Neural cell (in vitro differentiated cells): ENCODE data around the gene MMADHC. TPM values are rescaled to one million over a fixed set of nuclear protein-coding genes. Genes with fewer than 3 reads are reported as not detected.

Experiments used
- H2AFZ ChIP-seq: fragments of 200-600, 300-800 bp; sonication (generic), shearing (Covaris generic); 2 replicates; pipeline ENCODE4 v1.6.0; 2014; ENCODE audit warnings: low read depth, mild to moderate bottlenecking, antibody characterized with exemption, low read length, moderate library complexity
- H3F3A ChIP-seq: fragments of 200-600 bp; shearing (Covaris generic); 2 replicates; pipeline ENCODE4 v1.6.1; 2016; ENCODE audit warnings: mild to moderate bottlenecking, moderate library complexity, mixed read lengths, antibody characterized with exemption, low read length; ENCODE audit not compliant: insufficient read depth, poor library complexity, severe bottlenecking
- H3K27ac ChIP-seq: fragments of 200-600, 300-800 bp; sonication (generic), shearing (Covaris generic); 2 replicates; pipeline ENCODE4 v1.5.1; 2014; ENCODE audit warnings: mild to moderate bottlenecking, low read length, moderate library complexity
- H3K27me3 ChIP-seq: fragments of 300-800, 200-600 bp; sonication (generic), shearing (Covaris generic); 2 replicates; pipeline ENCODE4 v1.6.0; 2014; ENCODE audit warnings: mild to moderate bottlenecking, low read depth, low read length, moderate library complexity; ENCODE audit not compliant: insufficient read depth
- H3K36me3 ChIP-seq: fragments of 300-800, 200-600 bp; sonication (generic), shearing (Covaris generic); 2 replicates; pipeline ENCODE4 v1.5.1; 2014; ENCODE audit warnings: mild to moderate bottlenecking, antibody characterized with exemption, low read length, moderate library complexity; ENCODE audit not compliant: insufficient read depth
- H3K4me2 ChIP-seq: fragments of 300-800, 200-600 bp; sonication (generic), shearing (Covaris generic); 2 replicates; pipeline ENCODE4 v1.6.0; 2014; ENCODE audit warnings: mild to moderate bottlenecking, low read length
- H3K4me3 ChIP-seq: fragments of 300-800, 200-600 bp; sonication (generic), shearing (Covaris generic); 2 replicates; pipeline ENCODE4 v1.5.1; 2014; ENCODE audit warnings: mild to moderate bottlenecking, low read length, moderate library complexity
- H3K79me2 ChIP-seq: fragments of 200-600 bp; shearing (Covaris generic); replicated peaks from 2 replicates; pipeline ENCODE4 v1.6.0; 2014; ENCODE audit warnings: mild to moderate bottlenecking, low read length, moderate library complexity; ENCODE audit not compliant: insufficient read depth
- H3K9ac ChIP-seq: fragments of 300-800, 200-600 bp; sonication (generic), shearing (Covaris generic); 2 replicates; pipeline ENCODE4 v1.6.1; 2016; ENCODE audit warnings: mild to moderate bottlenecking, low read length, mixed read lengths
- H3K9me2 ChIP-seq: fragments of 200-600 bp; shearing (Covaris generic); 2 replicates; pipeline ENCODE4 v1.6.1; 2016; ENCODE audit warnings: mild to moderate bottlenecking, low read length, mixed read lengths; ENCODE audit not compliant: insufficient read depth
- H3K9me3 ChIP-seq: fragments of 200-600, 300-800 bp; sonication (generic), shearing (Covaris generic); 2 replicates; pipeline ENCODE4 v1.6.1; 2016; ENCODE audit warnings: mild to moderate bottlenecking, mixed run types, low read length, moderate library complexity, mixed read lengths
- H4K20me1 ChIP-seq: fragments of 200-600 bp; shearing (Covaris generic); 2 replicates; pipeline ENCODE4 v1.6.1; 2016; ENCODE audit warnings: mild to moderate bottlenecking, mixed run types; ENCODE audit not compliant: insufficient read depth
- EP300 ChIP-seq: fragments of 450-650 bp; conservative IDR thresholded peaks from 2 replicates; pipeline ENCODE4 v1.6.1; 2014; ENCODE audit warnings: antibody characterized with exemption, mild to moderate bottlenecking, moderate library complexity; ENCODE audit not compliant: poor library complexity, severe bottlenecking
- MXI1 ChIP-seq: fragments of 450-650 bp; conservative IDR thresholded peaks from 2 replicates; pipeline ENCODE4 v1.6.1; 2014; ENCODE audit warnings: antibody characterized with exemption, mild to moderate bottlenecking; ENCODE audit not compliant: poor library complexity, severe bottlenecking
- RAD21 ChIP-seq: fragments of 450-650 bp; conservative IDR thresholded peaks from 2 replicates; pipeline ENCODE4 v1.6.1; 2014; ENCODE audit warnings: antibody characterized with exemption, mild to moderate bottlenecking, moderate library complexity
- SMC3 ChIP-seq: fragments of 450-650 bp; conservative IDR thresholded peaks from 2 replicates; pipeline ENCODE4 v1.6.1; 2014; ENCODE audit warnings: antibody characterized with exemption, mild to moderate bottlenecking, moderate library complexity; ENCODE audit not compliant: poor library complexity
- polyA plus RNA-seq: library from polyadenylated mRNA; depleted of rRNA; stranded (reverse); fragments of >200 nt; gene quantifications from 2 replicates; pipeline ENCODE4 v1.2.3, GENCODE V29; 2014
- TF ChIP-seq, protein P1 (sequence below): fragments of 450-650 bp; IDR thresholded peaks from 2 replicates; pipeline ENCODE4 v1.5.1; 2014; ENCODE audit warnings: antibody characterized with exemption, mild to moderate bottlenecking, moderate library complexity; ENCODE audit not compliant: poor library complexity, severe bottlenecking
- TF ChIP-seq, protein P2 (sequence below): IDR thresholded peaks from 2 replicates; pipeline ENCODE4 v1.6.1; 2012; ENCODE audit warnings: borderline replicate concordance

MMADHC gene
- polyA plus RNA-seq, 1 donor from 2014 or later, result 250 TPM

DNA sequence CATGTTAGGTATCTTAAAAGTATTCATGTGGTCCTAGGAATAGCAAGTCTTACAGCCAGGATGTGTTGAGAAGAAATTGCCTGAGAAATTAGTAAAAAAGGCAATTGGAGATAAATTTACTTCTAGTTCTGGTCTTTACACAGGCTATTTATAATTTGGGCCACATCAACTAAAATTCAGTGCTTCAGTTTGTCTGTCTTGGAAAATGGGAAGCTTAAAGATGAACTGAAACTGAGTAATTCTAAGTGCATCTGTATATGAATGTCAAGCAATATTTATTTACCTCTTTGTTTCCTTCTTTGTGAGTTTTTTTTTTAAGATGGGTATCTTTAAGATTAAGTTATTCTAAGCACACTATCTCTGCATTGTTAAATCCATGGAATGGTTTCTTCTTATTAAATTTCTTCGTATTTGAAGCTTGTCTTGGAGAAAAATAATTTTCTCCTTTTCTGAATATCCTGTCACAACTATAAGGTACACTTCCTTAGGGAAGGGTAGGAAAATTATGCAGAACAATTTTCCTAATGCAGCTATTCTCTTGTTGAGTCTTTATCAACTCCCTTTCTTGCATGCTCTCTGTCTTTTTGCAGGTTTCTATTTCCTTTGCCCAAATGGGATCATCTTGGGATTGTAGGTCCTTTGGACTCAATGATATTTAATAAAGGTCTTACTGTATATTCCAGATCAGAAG, 39.7 kb upstream of the MMADHC start:
- no peaks in the 10 kb centered on the region for H4K20me1 ChIP-seq
- H2AFZ ChIP-seq, result no peak overlapping the region
- H3K79me2 ChIP-seq, result no peaks in the 10 kb centered on the region
- no peaks in the 10 kb centered on the region for H3K9me3 ChIP-seq
- no peak overlapping the region for H3K9ac ChIP-seq
- H3K36me3 ChIP-seq, result no peaks in the 10 kb centered on the region
- H3K4me3 ChIP-seq, result no peak overlapping the region
- no peaks in the 10 kb centered on the region for H3F3A ChIP-seq
- H3K27me3 ChIP-seq, result no peaks in the 10 kb centered on the region
- no peak overlapping the region for H3K4me2 ChIP-seq
- TF ChIP-seq SMC3, result no peak
- TF ChIP-seq, protein P1, sequence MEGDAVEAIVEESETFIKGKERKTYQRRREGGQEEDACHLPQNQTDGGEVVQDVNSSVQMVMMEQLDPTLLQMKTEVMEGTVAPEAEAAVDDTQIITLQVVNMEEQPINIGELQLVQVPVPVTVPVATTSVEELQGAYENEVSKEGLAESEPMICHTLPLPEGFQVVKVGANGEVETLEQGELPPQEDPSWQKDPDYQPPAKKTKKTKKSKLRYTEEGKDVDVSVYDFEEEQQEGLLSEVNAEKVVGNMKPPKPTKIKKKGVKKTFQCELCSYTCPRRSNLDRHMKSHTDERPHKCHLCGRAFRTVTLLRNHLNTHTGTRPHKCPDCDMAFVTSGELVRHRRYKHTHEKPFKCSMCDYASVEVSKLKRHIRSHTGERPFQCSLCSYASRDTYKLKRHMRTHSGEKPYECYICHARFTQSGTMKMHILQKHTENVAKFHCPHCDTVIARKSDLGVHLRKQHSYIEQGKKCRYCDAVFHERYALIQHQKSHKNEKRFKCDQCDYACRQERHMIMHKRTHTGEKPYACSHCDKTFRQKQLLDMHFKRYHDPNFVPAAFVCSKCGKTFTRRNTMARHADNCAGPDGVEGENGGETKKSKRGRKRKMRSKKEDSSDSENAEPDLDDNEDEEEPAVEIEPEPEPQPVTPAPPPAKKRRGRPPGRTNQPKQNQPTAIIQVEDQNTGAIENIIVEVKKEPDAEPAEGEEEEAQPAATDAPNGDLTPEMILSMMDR, result no peak
- TF ChIP-seq, protein P2, sequence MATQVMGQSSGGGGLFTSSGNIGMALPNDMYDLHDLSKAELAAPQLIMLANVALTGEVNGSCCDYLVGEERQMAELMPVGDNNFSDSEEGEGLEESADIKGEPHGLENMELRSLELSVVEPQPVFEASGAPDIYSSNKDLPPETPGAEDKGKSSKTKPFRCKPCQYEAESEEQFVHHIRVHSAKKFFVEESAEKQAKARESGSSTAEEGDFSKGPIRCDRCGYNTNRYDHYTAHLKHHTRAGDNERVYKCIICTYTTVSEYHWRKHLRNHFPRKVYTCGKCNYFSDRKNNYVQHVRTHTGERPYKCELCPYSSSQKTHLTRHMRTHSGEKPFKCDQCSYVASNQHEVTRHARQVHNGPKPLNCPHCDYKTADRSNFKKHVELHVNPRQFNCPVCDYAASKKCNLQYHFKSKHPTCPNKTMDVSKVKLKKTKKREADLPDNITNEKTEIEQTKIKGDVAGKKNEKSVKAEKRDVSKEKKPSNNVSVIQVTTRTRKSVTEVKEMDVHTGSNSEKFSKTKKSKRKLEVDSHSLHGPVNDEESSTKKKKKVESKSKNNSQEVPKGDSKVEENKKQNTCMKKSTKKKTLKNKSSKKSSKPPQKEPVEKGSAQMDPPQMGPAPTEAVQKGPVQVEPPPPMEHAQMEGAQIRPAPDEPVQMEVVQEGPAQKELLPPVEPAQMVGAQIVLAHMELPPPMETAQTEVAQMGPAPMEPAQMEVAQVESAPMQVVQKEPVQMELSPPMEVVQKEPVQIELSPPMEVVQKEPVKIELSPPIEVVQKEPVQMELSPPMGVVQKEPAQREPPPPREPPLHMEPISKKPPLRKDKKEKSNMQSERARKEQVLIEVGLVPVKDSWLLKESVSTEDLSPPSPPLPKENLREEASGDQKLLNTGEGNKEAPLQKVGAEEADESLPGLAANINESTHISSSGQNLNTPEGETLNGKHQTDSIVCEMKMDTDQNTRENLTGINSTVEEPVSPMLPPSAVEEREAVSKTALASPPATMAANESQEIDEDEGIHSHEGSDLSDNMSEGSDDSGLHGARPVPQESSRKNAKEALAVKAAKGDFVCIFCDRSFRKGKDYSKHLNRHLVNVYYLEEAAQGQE, result peak; percentile 91
- H3K27ac ChIP-seq, result peak overlapping the region; percentile 0
- no peaks in the 10 kb centered on the region for H3K9me2 ChIP-seq

DNA sequence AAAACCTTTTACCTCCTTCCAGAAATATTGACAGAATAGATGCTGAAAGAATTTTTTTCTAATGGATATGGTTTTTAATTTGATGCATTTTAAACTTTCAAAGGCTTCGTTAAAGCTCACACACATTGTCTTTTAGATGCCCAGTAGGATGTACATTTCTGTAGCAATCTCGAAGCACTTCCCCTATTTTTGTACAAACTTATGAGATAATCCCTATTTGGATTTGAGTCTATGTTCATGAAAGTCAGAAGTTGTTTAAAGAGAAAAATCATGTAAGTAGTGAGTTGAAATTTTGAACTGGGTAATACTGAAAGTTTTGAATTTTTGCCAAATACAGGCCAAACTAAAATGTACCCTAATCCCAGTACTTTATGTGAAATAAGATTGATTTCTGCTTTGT, 38.1 kb upstream of the MMADHC start:
- no peak overlapping the region for H2AFZ ChIP-seq
- no peak overlapping the region for H3K4me2 ChIP-seq
- H3K9me3 ChIP-seq, result no peaks in the 10 kb centered on the region
- H3K9me2 ChIP-seq, result no peaks in the 10 kb centered on the region
- H3K9ac ChIP-seq, result no peak overlapping the region
- H3K36me3 ChIP-seq, result no peaks in the 10 kb centered on the region
- TF ChIP-seq RAD21, result no peak
- TF ChIP-seq, protein P2, result no peak
- TF ChIP-seq EP300, result no peak
- TF ChIP-seq MXI1, result no peak
- no peaks in the 10 kb centered on the region for H4K20me1 ChIP-seq
- no peak overlapping the region for H3K4me3 ChIP-seq
- H3F3A ChIP-seq, result no peaks in the 10 kb centered on the region
- H3K27me3 ChIP-seq, result no peaks in the 10 kb centered on the region
- H3K27ac ChIP-seq, result no peak overlapping the region
- H3K79me2 ChIP-seq, result no peaks in the 10 kb centered on the region
